ENCODE measurements around the gene HIPK4.

The HIPK4 gene

DNA sequence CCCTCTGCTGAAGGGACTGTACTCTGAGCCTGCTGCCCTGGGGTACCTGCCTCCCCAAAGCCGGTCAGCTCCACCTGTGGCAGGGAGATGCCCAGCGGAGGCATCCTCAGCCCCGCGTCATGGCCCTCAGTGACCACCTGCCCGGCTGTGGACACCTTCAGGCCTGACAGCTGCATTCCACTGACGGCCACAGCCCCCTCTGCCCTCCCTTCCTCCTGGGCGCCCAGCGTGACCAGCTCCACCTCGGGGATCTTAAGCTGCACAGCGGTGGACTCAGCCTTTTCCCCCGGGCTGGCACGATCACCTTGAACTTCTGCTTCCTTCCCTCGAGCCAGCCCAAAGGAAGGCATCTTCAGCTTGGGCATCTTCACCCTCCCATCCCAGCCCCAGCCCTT is 4.8 kb upstream of the HIPK4 start:
- Histone ChIP-seq H3K9me3 (ENCODE audit: severe bottlenecking) (no peaks in the 10 kb centered on the region), H3K36me3 (ENCODE audit: low read depth) (no peaks in the 10 kb centered on the region), H3K27me3 (ENCODE audit: insufficient read depth, poor library complexity, severe bottlenecking) (no peaks in the 10 kb centered on the region), H3K27ac (ENCODE audit: poor library complexity, severe bottlenecking) (no peak overlapping the region), H3K4me1 (ENCODE audit: insufficient read depth, poor library complexity, severe bottlenecking) (peaks cover 8% of the 10 kb centered on the region), H3K4me3 (ENCODE audit: severe bottlenecking) (no peak overlapping the region)
- ATAC-seq (ENCODE audit: low read depth) (no peak), DNase-seq (ENCODE audit: low spot score) (no peak)
- TF ChIP-seq, protein P1, sequence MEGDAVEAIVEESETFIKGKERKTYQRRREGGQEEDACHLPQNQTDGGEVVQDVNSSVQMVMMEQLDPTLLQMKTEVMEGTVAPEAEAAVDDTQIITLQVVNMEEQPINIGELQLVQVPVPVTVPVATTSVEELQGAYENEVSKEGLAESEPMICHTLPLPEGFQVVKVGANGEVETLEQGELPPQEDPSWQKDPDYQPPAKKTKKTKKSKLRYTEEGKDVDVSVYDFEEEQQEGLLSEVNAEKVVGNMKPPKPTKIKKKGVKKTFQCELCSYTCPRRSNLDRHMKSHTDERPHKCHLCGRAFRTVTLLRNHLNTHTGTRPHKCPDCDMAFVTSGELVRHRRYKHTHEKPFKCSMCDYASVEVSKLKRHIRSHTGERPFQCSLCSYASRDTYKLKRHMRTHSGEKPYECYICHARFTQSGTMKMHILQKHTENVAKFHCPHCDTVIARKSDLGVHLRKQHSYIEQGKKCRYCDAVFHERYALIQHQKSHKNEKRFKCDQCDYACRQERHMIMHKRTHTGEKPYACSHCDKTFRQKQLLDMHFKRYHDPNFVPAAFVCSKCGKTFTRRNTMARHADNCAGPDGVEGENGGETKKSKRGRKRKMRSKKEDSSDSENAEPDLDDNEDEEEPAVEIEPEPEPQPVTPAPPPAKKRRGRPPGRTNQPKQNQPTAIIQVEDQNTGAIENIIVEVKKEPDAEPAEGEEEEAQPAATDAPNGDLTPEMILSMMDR (IDR thresholded peaks at IDR 0.05; ENCODE audit: poor library complexity, severe bottlenecking) = no peak

DNA sequence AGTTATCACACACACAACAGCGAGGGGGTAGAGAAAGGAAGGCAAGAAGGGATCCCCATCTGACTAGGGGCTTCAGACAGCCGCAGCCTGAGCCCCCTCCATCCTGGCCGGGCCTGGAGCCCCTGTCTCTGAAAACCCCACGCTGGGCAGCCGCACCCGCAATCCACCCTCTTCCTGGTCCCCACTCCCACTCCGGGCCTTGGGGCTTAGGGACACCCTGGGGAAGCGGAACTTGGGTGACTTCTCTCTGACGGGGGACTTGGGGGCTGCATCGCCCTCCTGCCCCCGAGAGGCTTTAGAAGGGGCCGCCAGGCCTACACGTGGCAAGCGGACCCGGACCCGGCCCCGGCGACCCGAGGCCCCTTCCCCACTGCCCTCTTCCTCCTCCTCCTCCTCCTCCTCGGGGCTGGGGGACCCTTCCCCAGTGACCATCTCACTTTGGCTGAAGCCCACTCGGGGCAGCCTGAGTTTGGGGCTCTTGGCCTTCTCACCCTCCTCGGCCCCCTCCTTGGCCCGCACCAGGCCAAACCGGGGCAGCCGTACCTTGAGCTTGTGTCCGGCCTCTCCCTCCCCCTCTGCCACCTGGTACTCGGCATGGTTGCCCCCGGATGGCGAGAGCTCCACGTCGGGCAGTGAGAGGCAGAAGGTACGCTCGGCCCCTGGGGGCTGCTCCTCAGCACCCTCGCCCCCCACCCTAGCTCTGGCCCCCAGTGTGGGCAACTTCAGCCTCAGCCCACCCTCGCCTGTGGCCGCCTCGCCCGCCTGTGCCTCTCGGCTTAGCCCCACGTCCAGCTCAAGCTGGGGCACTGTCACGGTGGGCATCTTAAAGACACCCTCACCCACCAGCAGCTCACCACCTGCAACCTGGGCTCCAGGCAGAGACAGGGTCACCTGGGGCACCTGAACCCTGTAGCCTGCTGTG is 4.2 kb upstream of the HIPK4 start:
- TF ChIP-seq, protein P1 (IDR thresholded peaks at IDR 0.05; ENCODE audit: poor library complexity, severe bottlenecking) = no peak
- no peak for ATAC-seq (ENCODE audit: low read depth)
- Histone ChIP-seq H3K27ac (ENCODE audit: poor library complexity, severe bottlenecking) (no peak overlapping the region), H3K4me1 (ENCODE audit: insufficient read depth, poor library complexity, severe bottlenecking) (peaks cover 8% of the 10 kb centered on the region), H3K36me3 (ENCODE audit: low read depth) (no peaks in the 10 kb centered on the region), H3K9me3 (ENCODE audit: severe bottlenecking) (no peaks in the 10 kb centered on the region), H3K27me3 (ENCODE audit: insufficient read depth, poor library complexity, severe bottlenecking) (no peaks in the 10 kb centered on the region), H3K4me3 (ENCODE audit: severe bottlenecking) (no peak overlapping the region)
- DNase-seq (ENCODE audit: low spot score) = no peak

DNA sequence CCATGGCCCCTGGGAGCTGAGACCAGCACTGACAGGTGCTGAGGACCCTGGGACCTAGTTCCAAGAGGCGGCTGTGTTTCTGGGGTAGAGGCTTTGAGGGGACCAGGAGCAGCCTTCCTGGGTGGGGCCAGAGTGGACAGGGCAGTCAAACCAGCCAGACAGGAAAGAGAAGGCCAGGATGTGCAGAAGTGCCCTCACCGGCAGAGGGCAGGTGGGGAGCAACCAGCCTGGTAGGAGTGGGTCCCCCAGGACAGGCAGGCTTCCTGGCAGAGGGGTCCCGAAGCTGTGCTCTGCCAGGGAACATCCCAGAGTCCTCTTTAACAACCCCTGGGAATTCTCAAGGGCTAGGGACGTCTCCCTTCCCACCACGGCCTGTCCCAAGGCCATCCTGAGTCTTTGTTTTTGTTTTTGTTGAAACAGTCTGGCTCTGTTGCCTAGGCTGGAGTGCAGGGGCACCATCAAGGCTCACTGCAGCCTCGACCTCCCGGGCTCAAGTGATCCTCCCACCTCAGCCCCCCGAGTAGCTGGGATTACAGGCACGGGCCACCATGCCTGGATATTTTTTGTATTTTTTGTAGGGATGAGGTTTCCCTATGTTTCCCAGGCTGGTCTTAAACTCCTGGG is 3.0 kb upstream of the HIPK4 start:
- Histone ChIP-seq H3K27ac (ENCODE audit: poor library complexity, severe bottlenecking) (no peak overlapping the region), H3K4me3 (ENCODE audit: severe bottlenecking) (no peak overlapping the region), H3K9me3 (ENCODE audit: severe bottlenecking) (no peaks in the 10 kb centered on the region), H3K4me1 (ENCODE audit: insufficient read depth, poor library complexity, severe bottlenecking) (peaks cover 8% of the 10 kb centered on the region), H3K36me3 (ENCODE audit: low read depth) (no peaks in the 10 kb centered on the region), H3K27me3 (ENCODE audit: insufficient read depth, poor library complexity, severe bottlenecking) (no peaks in the 10 kb centered on the region)
- TF ChIP-seq, protein P1 (IDR thresholded peaks at IDR 0.05; ENCODE audit: poor library complexity, severe bottlenecking) = peak; percentile 51
- DNase-seq (ENCODE audit: low spot score) = no peak
- ATAC-seq (ENCODE audit: low read depth) = peak; percentile 80

DNA sequence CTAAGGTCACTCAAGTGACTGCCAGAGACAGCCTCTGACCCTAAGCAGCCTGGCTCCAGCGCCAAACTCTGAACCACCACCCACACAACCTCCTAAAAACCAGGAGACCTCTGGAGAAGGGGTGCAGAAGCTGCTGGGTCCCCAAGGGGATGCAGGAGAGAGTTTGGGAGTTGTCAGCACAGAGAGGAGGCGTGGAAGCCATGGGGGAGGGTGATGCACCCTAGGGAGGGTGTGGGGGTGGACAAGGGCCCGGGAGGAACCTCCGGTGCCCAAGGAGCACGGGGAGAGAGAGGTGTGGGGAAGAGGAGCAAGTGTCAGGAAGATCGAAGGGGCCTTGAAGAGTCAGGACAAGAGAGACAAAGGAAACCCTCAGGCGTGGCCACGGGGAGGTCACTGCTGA is 2.1 kb upstream of the HIPK4 start:
- Histone ChIP-seq H3K27me3 (ENCODE audit: insufficient read depth, poor library complexity, severe bottlenecking) (no peaks in the 10 kb centered on the region), H3K9me3 (ENCODE audit: severe bottlenecking) (no peaks in the 10 kb centered on the region), H3K36me3 (ENCODE audit: low read depth) (no peaks in the 10 kb centered on the region), H3K4me1 (ENCODE audit: insufficient read depth, poor library complexity, severe bottlenecking) (peaks cover 8% of the 10 kb centered on the region), H3K27ac (ENCODE audit: poor library complexity, severe bottlenecking) (no peak overlapping the region), H3K4me3 (ENCODE audit: severe bottlenecking) (no peak overlapping the region)
- ATAC-seq (ENCODE audit: low read depth) (no peak), DNase-seq (ENCODE audit: low spot score) (no peak)
- TF ChIP-seq, protein P1 (IDR thresholded peaks at IDR 0.05; ENCODE audit: poor library complexity, severe bottlenecking) = no peak
